CD14-positive monocyte (primary cell): ENCODE measurements around the gene KRT74. TPM values are rescaled to one million over a fixed set of nuclear protein-coding genes. Genes with fewer than 3 reads are reported as not detected.

Experiments
- DNase-seq, 3 donors: peaks; one replicate each; pipeline ENCODE4 v3.0.0-alpha.2; 2011 to 2022
- H2AFZ ChIP-seq: 2 replicates; pipeline ENCODE4 v1.6.0; 2012; ENCODE audit warnings: mild to moderate bottlenecking, low read depth, low read length, inconsistent platforms; ENCODE audit not compliant: insufficient read depth, poor library complexity, severe bottlenecking
- H3K27ac ChIP-seq, 2 donors: 1 replicate in 1 of 2; 2 replicates in 1 of 2; pipeline ENCODE4 v1.5.1; 2012 to 2013; ENCODE audit warnings: low read length in 2 of 2, control low read depth in 1 of 2, inconsistent platforms in 1 of 2, low read depth in 1 of 2, mild to moderate bottlenecking in 1 of 2
- H3K27me3 ChIP-seq, 2 donors: one replicate each; pipeline versions ENCODE4 v1.6.0 to v1.6.1; 2011 to 2013; ENCODE audit warnings: low read length in 2 of 2; ENCODE audit not compliant: control insufficient read depth in 2 of 2, insufficient read depth in 2 of 2
- H3K36me3 ChIP-seq, 2 donors: replicated peaks in 1 of 2; 1 replicate in 1 of 2; 2 replicates in 1 of 2; pipeline versions ENCODE4 v1.5.1 to v1.6.1; 2012 to 2013; ENCODE audit warnings: low read length in 2 of 2, control low read depth in 1 of 2, inconsistent platforms in 1 of 2, mild to moderate bottlenecking in 1 of 2; ENCODE audit not compliant: insufficient read depth in 2 of 2, control insufficient read depth in 1 of 2
- H3K4me1 ChIP-seq, 2 donors: 1 replicate in 1 of 2; 2 replicates in 1 of 2; pipeline versions ENCODE4 v1.5.1 to v1.6.1; 2012 to 2013; ENCODE audit warnings: low read length in 2 of 2, control low read depth in 1 of 2, inconsistent platforms in 1 of 2, mild to moderate bottlenecking in 1 of 2, moderate library complexity in 1 of 2; ENCODE audit not compliant: insufficient read depth in 2 of 2, control insufficient read depth in 1 of 2
- H3K4me2 ChIP-seq: replicated peaks from 2 replicates; pipeline ENCODE3; 2012; ENCODE audit warnings: low read length, moderate library complexity, mild to moderate bottlenecking; ENCODE audit not compliant: poor library complexity, severe bottlenecking; ENCODE audit errors: extremely low read depth
- H3K4me3 ChIP-seq, 3 experiments: fragments of 200-600 bp in 1 of 3; sonication (generic) in 1 of 3; replicated peaks in 1 of 3; 1 replicate in 2 of 3; 2 replicates in 1 of 3; pipeline ENCODE4 v1.5.1; 2011 to 2013; ENCODE audit warnings: low read length in 3 of 3, mild to moderate bottlenecking in 3 of 3, control low read depth in 2 of 3, low read depth in 2 of 3, inconsistent platforms in 1 of 3, moderate library complexity in 1 of 3
- H3K79me2 ChIP-seq: 2 replicates; pipeline ENCODE4 v1.6.0; 2012; ENCODE audit warnings: mild to moderate bottlenecking, control low read depth, inconsistent platforms, low read length, moderate library complexity; ENCODE audit not compliant: insufficient read depth
- H3K9ac ChIP-seq: 2 replicates; pipeline ENCODE4 v1.6.0; 2017; ENCODE audit warnings: low read length, mild to moderate bottlenecking; ENCODE audit not compliant: insufficient read depth, poor library complexity, severe bottlenecking
- H3K9me3 ChIP-seq, 2 donors: replicated peaks in 1 of 2; 1 replicate in 1 of 2; 2 replicates in 1 of 2; pipeline versions ENCODE4 v1.5.1 to v1.6.1; 2012 to 2013; ENCODE audit warnings: low read length in 2 of 2, control low read depth in 1 of 2; ENCODE audit not compliant: control insufficient read depth in 1 of 2, insufficient read depth in 1 of 2
- H4K20me1 ChIP-seq: 2 replicates; pipeline ENCODE4 v1.6.0; 2012; ENCODE audit warnings: mild to moderate bottlenecking, low read length, control low read depth, moderate library complexity; ENCODE audit not compliant: insufficient read depth
- H3K27ac Mint-ChIP-seq, 7 donors: one replicate each; pipeline ENCODE4 v1.8.0; 2020; ENCODE audit warnings: mild to moderate bottlenecking in 7 of 7, mixed read lengths in 7 of 7, moderate library complexity in 6 of 7, inconsistent platforms in 2 of 7
- H3K27me3 Mint-ChIP-seq, 3 donors: one replicate each; pipeline ENCODE4 v1.8.0; 2021 to 2022; ENCODE audit warnings: low read depth in 3 of 3, mild to moderate bottlenecking in 3 of 3, mixed read lengths in 3 of 3, moderate library complexity in 3 of 3, inconsistent platforms in 1 of 3
- H3K36me3 Mint-ChIP-seq, 2 donors: one replicate each; pipeline ENCODE4 v1.8.0; 2020; ENCODE audit warnings: mixed read lengths in 2 of 2, inconsistent platforms in 1 of 2, mild to moderate bottlenecking in 1 of 2
- H3K4me1 Mint-ChIP-seq: one replicate; pipeline ENCODE4 v1.8.0; 2020; ENCODE audit warnings: mild to moderate bottlenecking, mixed read lengths
- H3K4me3 Mint-ChIP-seq, 2 donors: one replicate each; pipeline ENCODE4 v1.8.0; 2020; ENCODE audit warnings: mild to moderate bottlenecking in 2 of 2, mixed read lengths in 2 of 2, moderate library complexity in 1 of 2
- H3K9me3 Mint-ChIP-seq, 7 donors: one replicate each; pipeline ENCODE4 v1.8.0; 2020 to 2022; ENCODE audit warnings: mixed read lengths in 7 of 7, mild to moderate bottlenecking in 6 of 7, moderate library complexity in 6 of 7, inconsistent platforms in 2 of 7
- WGBS: methylation state at CpG from one replicate; pipeline ENCODE4 v1.1.5; 2013; ENCODE audit warnings: missing lambda C conversion rate; ENCODE audit not compliant: insufficient coverage; 5-methylcytosine and 5-hydroxymethylcytosine counted together
- intact Hi-C, 2 donors: fragments of 100-400 bp; cut with micrococcal nuclease; formaldehyde crosslinking; loops; one replicate each; pipeline versions ENCODE4 v1.15.0 to v1.15.1; 2023
- polyA plus RNA-seq, 3 donors: library from polyadenylated mRNA; depleted of rRNA in 1 of 3; unstranded in 2 of 3; stranded (reverse) in 1 of 3; fragments of 300-500 nt in 2 of 3; fragments of >200 nt in 1 of 3; fragmentation: Illumina TruSeq in 2 of 3; gene quantifications; 1 replicate in 2 of 3; 2 replicates in 1 of 3; pipeline ENCODE4 v1.2.3, GENCODE V29; 2012 to 2021
- TF ChIP-seq, protein P1 (sequence below): fragments of 200-600 bp; IDR thresholded peaks from one replicate; pipeline ENCODE4 v1.8.0; 2022; ENCODE audit warnings: antibody characterized with exemption, mild to moderate bottlenecking

Gene KRT74
- polyA plus RNA-seq, 3 donors = not detected

DNA sequence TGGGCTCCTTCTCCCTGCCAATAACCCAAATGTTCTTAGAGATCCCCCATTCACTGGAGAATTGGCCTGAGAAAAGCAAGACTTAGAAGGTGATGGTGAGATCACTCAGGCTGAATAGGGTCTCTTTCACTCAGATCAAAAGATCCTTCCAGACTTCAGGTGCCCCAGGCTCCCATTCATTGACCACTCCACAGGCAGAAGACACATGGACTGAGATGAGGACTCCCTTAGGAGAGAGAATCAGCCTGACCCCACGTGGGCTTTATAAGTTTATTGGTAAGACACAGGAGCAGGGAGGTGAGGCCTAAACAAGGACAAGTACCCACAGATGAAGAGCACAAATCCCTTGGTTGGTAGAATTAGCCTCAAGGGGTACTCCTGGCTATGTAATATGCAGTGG lies 33.7 kb upstream of the KRT74 start:
- no peaks in the 10 kb centered on the region for H3K79me2 ChIP-seq
- H3K27me3 ChIP-seq = peaks cover 0 to under 1% of the 10 kb centered on the region in 2 donors
- no peaks in the 10 kb centered on the region for H3K4me1 Mint-ChIP-seq
- no peak overlapping the region for H3K4me3 Mint-ChIP-seq
- no peaks in the 10 kb centered on the region for H4K20me1 ChIP-seq
- no peak overlapping the region for H3K4me3 ChIP-seq
- no peaks in the 10 kb centered on the region for H3K36me3 Mint-ChIP-seq
- no peaks in the 10 kb centered on the region for H3K9me3 ChIP-seq
- peaks cover 7 to 21% (median 12%) of the 10 kb centered on the region in 3 donors for H3K27me3 Mint-ChIP-seq
- H3K4me2 ChIP-seq = no peak overlapping the region
- TF ChIP-seq, protein P1, sequence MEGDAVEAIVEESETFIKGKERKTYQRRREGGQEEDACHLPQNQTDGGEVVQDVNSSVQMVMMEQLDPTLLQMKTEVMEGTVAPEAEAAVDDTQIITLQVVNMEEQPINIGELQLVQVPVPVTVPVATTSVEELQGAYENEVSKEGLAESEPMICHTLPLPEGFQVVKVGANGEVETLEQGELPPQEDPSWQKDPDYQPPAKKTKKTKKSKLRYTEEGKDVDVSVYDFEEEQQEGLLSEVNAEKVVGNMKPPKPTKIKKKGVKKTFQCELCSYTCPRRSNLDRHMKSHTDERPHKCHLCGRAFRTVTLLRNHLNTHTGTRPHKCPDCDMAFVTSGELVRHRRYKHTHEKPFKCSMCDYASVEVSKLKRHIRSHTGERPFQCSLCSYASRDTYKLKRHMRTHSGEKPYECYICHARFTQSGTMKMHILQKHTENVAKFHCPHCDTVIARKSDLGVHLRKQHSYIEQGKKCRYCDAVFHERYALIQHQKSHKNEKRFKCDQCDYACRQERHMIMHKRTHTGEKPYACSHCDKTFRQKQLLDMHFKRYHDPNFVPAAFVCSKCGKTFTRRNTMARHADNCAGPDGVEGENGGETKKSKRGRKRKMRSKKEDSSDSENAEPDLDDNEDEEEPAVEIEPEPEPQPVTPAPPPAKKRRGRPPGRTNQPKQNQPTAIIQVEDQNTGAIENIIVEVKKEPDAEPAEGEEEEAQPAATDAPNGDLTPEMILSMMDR = no peak
- no peak overlapping the region for H3K27ac Mint-ChIP-seq
- peaks cover 0 to 2% (median 0%) of the 10 kb centered on the region in 7 donors for H3K9me3 Mint-ChIP-seq
- WGBS = no CpG with 5 or more reads among the region's 1 CpG
- no peak overlapping the region for H3K9ac ChIP-seq
- no peak overlapping the region for H2AFZ ChIP-seq
- intact Hi-C loops = no loop called here
- H3K4me1 ChIP-seq = no peaks in the 10 kb centered on the region
- DNase-seq = no peak
- H3K27ac ChIP-seq = no peak overlapping the region
- no peaks in the 10 kb centered on the region for H3K36me3 ChIP-seq

DNA sequence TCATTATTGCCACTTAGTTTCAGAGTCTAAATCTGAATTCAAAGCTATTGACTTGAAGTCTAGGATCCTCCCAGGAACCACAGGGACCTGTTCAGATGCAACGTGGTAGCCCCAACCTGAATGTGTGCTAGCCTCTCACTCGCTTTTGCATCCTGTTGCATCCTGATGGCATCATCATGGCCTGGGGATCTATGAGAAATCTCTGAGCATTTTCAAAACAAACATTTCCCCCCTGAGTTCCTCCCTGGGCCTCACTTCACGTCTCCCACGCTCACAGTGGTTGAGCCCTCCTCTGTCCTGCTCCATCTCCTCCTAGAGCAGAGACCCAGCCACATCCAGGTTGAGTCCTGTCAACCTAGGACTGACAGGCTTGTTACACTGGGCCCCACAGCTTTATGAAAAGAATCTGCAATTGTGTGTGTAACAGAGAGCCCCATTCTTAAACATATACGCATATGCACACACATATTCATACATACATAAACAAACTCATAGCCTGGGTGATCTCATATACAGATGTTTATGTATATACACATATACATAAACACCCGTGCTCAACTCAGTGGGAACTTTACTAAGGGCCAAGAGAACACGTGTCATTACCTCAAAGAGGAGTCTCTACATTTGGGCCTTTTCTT lies 33.1 kb upstream of the KRT74 start:
- H3K36me3 Mint-ChIP-seq = no peaks in the 10 kb centered on the region
- Histone ChIP-seq H3K9me3 (no peaks in the 10 kb centered on the region), H3K79me2 (no peaks in the 10 kb centered on the region), H3K4me3 (no peak overlapping the region), H3K4me1 (no peaks in the 10 kb centered on the region), H2AFZ (no peak overlapping the region), H4K20me1 (no peaks in the 10 kb centered on the region), H3K27ac (no peak overlapping the region), H3K36me3 (no peaks in the 10 kb centered on the region), H3K4me2 (no peak overlapping the region), H3K9ac (no peak overlapping the region), H3K27me3 (peaks cover 2 to 7% of the 10 kb centered on the region in 2 donors)
- WGBS = 92% methylated on average over 6 of the region's 7 CpGs
- no peaks in the 10 kb centered on the region for H3K4me1 Mint-ChIP-seq
- DNase-seq = no peak
- peaks cover 0 to 5% (median 0%) of the 10 kb centered on the region in 7 donors for H3K9me3 Mint-ChIP-seq
- no peak overlapping the region for H3K27ac Mint-ChIP-seq
- TF ChIP-seq, protein P1 = no peak
- intact Hi-C loops = no loop called here
- no peak overlapping the region for H3K4me3 Mint-ChIP-seq
- peaks cover 14 to 26% (median 16%) of the 10 kb centered on the region in 3 donors for H3K27me3 Mint-ChIP-seq
